Astrocyte (in vitro differentiated cells and primary cell): Measurements from ENCODE around the gene TP73. TPM values are rescaled to one million over a fixed set of nuclear protein-coding genes. Genes with fewer than 3 reads are reported as not detected.

Experiments
- DNase-seq: peaks from one replicate; pipeline ENCODE4 v3.0.0-alpha.2; 2010; ENCODE audit warnings: low read depth
- FAIRE-seq: peaks from 2 replicates; lab custom pipeline; 2011; peaks lifted over from hg19 to GRCh38; lab: Jason Lieb, UNC
- H2AFZ ChIP-seq: 2 replicates; pipeline ENCODE4 v1.6.0; 2012; ENCODE audit warnings: low read depth, low read length, inconsistent platforms
- H3K27ac ChIP-seq: 2 replicates; pipeline ENCODE4 v1.5.1; 2011; ENCODE audit warnings: low read depth, low read length, inconsistent platforms
- H3K27me3 ChIP-seq: 2 replicates; pipeline ENCODE4 v1.6.0; 2011; ENCODE audit warnings: low read length, inconsistent platforms; ENCODE audit not compliant: insufficient read depth
- H3K36me3 ChIP-seq: 2 replicates; pipeline ENCODE4 v1.5.1; 2011; ENCODE audit warnings: low read length, inconsistent platforms; ENCODE audit not compliant: insufficient read depth
- H3K4me1 ChIP-seq: 2 replicates; pipeline ENCODE4 v1.5.1; 2011; ENCODE audit warnings: low read length, inconsistent platforms; ENCODE audit not compliant: insufficient read depth
- H3K4me2 ChIP-seq: 2 replicates; pipeline ENCODE4 v1.6.0; 2012; ENCODE audit warnings: low read length, inconsistent platforms
- H3K4me3 ChIP-seq: 2 replicates; pipeline ENCODE4 v1.5.1; 2011; ENCODE audit warnings: low read depth, mild to moderate bottlenecking, low read length, inconsistent platforms; ENCODE audit not compliant: insufficient read depth
- H3K79me2 ChIP-seq: 2 replicates; pipeline ENCODE4 v1.6.0; 2012; ENCODE audit warnings: mild to moderate bottlenecking, low read length, inconsistent platforms; ENCODE audit not compliant: insufficient read depth
- H3K9ac ChIP-seq: 2 replicates; pipeline ENCODE4 v1.6.0; 2012; ENCODE audit warnings: mild to moderate bottlenecking, low read length, inconsistent platforms
- H3K9me3 ChIP-seq: 2 replicates; pipeline ENCODE4 v1.5.1; 2012; ENCODE audit warnings: low read depth, mild to moderate bottlenecking, low read length, inconsistent platforms; ENCODE audit not compliant: insufficient read depth
- H4K20me1 ChIP-seq: 2 replicates; pipeline ENCODE4 v1.6.0; 2012; ENCODE audit warnings: low read length, inconsistent platforms; ENCODE audit not compliant: insufficient read depth
- H3K27ac Mint-ChIP-seq: one replicate; pipeline ENCODE4 v1.8.0; 2021; ENCODE audit warnings: mild to moderate bottlenecking, mixed read lengths; ENCODE audit not compliant: unreplicated experiment
- H3K27me3 Mint-ChIP-seq: one replicate; pipeline ENCODE4 v1.8.0; 2021; ENCODE audit warnings: low read depth, mixed read lengths; ENCODE audit not compliant: unreplicated experiment
- H3K36me3 Mint-ChIP-seq: one replicate; pipeline ENCODE4 v1.8.0; 2021; ENCODE audit warnings: low read depth, mixed read lengths; ENCODE audit not compliant: unreplicated experiment
- H3K4me1 Mint-ChIP-seq: one replicate; pipeline ENCODE4 v1.8.0; 2021; ENCODE audit warnings: low read depth, mixed read lengths; ENCODE audit not compliant: unreplicated experiment
- H3K4me3 Mint-ChIP-seq: one replicate; pipeline ENCODE4 v1.8.0; 2021; ENCODE audit warnings: mild to moderate bottlenecking, moderate library complexity, mixed read lengths; ENCODE audit not compliant: unreplicated experiment
- H3K9me3 Mint-ChIP-seq: one replicate; pipeline ENCODE4 v1.8.0; 2021; ENCODE audit warnings: mild to moderate bottlenecking, mixed read lengths; ENCODE audit not compliant: unreplicated experiment
- CTCF ChIP-seq: IDR thresholded peaks from 2 replicates; pipeline ENCODE4 v1.5.1; 2011; ENCODE audit warnings: low read depth, mild to moderate bottlenecking, inconsistent platforms, low read length, moderate library complexity; ENCODE audit not compliant: insufficient read depth
- EZH2 ChIP-seq: IDR thresholded peaks from 2 replicates; pipeline ENCODE4 v1.6.1; 2012; ENCODE audit warnings: mild to moderate bottlenecking, low read length, inconsistent platforms; ENCODE audit not compliant: insufficient read depth
- total RNA-seq: library from RNA; stranded (reverse); gene quantifications from 2 replicates; pipeline ENCODE4 v1.2.1, GENCODE V29; 2021

Gene TP73
- total RNA-seq, 1 donor from 2014 or later: 0.18 TPM

- no peak for FAIRE-seq
- H3K27ac ChIP-seq: no peak overlapping the region
- H3K36me3 Mint-ChIP-seq: peaks cover 8% of the 10 kb centered on the region
Observed at GRCh38 chr1:3642919-3643675, 9.2 kb upstream of the TP73 start.

DNA sequence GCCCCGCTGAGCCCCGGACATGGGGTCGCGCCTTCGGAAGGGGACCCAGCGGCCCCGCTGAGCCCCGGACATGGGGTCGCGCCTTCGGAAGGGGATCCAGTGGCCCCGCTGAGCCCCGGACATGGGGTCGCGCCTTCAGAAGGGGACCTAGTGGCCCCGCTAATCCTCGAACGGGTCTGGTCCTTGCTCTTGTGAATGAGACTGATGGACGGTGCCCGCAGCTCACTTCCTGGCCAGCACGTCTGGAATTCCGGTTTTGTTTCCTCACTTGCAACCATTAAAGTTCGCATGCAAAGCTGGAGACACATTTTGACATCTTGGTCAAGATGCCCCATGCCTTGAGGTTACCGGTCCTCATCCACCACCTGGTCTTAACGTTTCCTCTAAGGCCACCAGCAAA, 8.0 kb upstream of the TP73 start:
- Histone ChIP-seq H4K20me1 (no peaks in the 10 kb centered on the region), H3K27me3 (no peaks in the 10 kb centered on the region), H3K79me2 (peaks cover 3% of the 10 kb centered on the region), H3K4me1 (peaks cover 3% of the 10 kb centered on the region), H3K36me3 (peaks cover 11% of the 10 kb centered on the region), H3K4me2 (no peak overlapping the region), H3K9me3 (no peaks in the 10 kb centered on the region), H3K27ac (no peak overlapping the region), H3K4me3 (no peak overlapping the region), H2AFZ (no peak overlapping the region), H3K9ac (no peak overlapping the region)
- H3K9me3 Mint-ChIP-seq: no peaks in the 10 kb centered on the region
- TF ChIP-seq EZH2: no peak
- no peak for TF ChIP-seq CTCF
- DNase-seq: no peak
- no peak overlapping the region for H3K4me3 Mint-ChIP-seq
- no peaks in the 10 kb centered on the region for H3K27me3 Mint-ChIP-seq
- H3K36me3 Mint-ChIP-seq: peaks cover 3% of the 10 kb centered on the region
- FAIRE-seq: no peak
- no peaks in the 10 kb centered on the region for H3K4me1 Mint-ChIP-seq
- no peak overlapping the region for H3K27ac Mint-ChIP-seq

More at GRCh38 chr1:3642919-3643675, 9.2 kb upstream of the TP73 start:
- Mint-ChIP-seq H3K9me3 (no peaks in the 10 kb centered on the region), H3K4me3 (no peak overlapping the region), H3K4me1 (peaks cover 2% of the 10 kb centered on the region), H3K27me3 (no peaks in the 10 kb centered on the region), H3K27ac (no peak overlapping the region)
- no peak overlapping the region for H3K9ac ChIP-seq
- no peaks in the 10 kb centered on the region for H3K4me1 ChIP-seq
- H3K9me3 ChIP-seq: no peaks in the 10 kb centered on the region
- no peak overlapping the region for H3K4me3 ChIP-seq
- TF ChIP-seq CTCF (no peak), EZH2 (no peak)
- no peak overlapping the region for H3K4me2 ChIP-seq
- no peak for DNase-seq
- H3K79me2 ChIP-seq: no peaks in the 10 kb centered on the region
- H2AFZ ChIP-seq: no peak overlapping the region
- H3K36me3 ChIP-seq: peaks cover 11% of the 10 kb centered on the region
- no peaks in the 10 kb centered on the region for H3K27me3 ChIP-seq
- no peaks in the 10 kb centered on the region for H4K20me1 ChIP-seq

DNA sequence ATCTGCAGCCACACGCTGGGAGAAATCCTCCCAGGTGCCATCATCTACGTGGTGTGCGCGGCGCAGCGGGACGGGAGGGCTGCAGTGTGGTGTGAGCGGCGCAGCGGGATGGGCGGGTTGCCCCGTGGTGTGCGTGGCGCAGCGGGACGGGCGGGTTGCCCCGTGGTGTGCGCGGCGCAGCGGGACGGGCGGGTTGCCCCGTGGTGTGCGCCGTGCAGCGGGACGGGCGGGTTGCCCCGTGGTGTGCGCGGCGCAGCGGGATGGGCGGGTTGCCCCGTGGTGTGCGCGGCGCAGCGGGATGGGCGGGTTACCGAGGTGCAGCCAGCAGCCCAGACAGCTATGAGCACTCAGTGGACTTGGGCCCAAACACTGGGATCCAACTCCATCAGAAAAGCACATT, 7.1 kb upstream of the TP73 start:
- H3K4me1 ChIP-seq: peaks cover 6% of the 10 kb centered on the region
- H3K27me3 ChIP-seq: peaks cover 3% of the 10 kb centered on the region
- peaks cover 11% of the 10 kb centered on the region for H3K36me3 ChIP-seq
- no peaks in the 10 kb centered on the region for H3K9me3 ChIP-seq
- FAIRE-seq: no peak
- H3K27ac Mint-ChIP-seq: no peak overlapping the region
- TF ChIP-seq EZH2 (no peak), CTCF (no peak)
- no peak overlapping the region for H3K4me2 ChIP-seq
- H3K9me3 Mint-ChIP-seq: no peaks in the 10 kb centered on the region
- H3K4me1 Mint-ChIP-seq: no peaks in the 10 kb centered on the region
- no peak for DNase-seq
- H3K27ac ChIP-seq: no peak overlapping the region
- H3K4me3 Mint-ChIP-seq: no peak overlapping the region
- no peak overlapping the region for H2AFZ ChIP-seq
- no peaks in the 10 kb centered on the region for H4K20me1 ChIP-seq
- no peak overlapping the region for H3K9ac ChIP-seq
- peaks cover 2% of the 10 kb centered on the region for H3K27me3 Mint-ChIP-seq
- peaks cover 3% of the 10 kb centered on the region for H3K36me3 Mint-ChIP-seq
- H3K4me3 ChIP-seq: no peak overlapping the region
- peaks cover 7% of the 10 kb centered on the region for H3K79me2 ChIP-seq
